NCI-H1694 (cell line): ENCODE measurements around the gene TNFRSF21.
"Not testable (repeated sequence)": the region's sequence is repeated elsewhere in the genome, so short reads cannot be mapped to it uniquely, and the experiment has no call there.

Experiments used
- DNase-seq: peaks from one replicate; lab custom pipeline; 2025; lab: John Stamatoyannopoulos, UW

TNFRSF21 gene

GRCh38 chr6:47252633-47253032, 57.1 kb downstream of the TNFRSF21 start:
- DNase-seq = no peak

DNA sequence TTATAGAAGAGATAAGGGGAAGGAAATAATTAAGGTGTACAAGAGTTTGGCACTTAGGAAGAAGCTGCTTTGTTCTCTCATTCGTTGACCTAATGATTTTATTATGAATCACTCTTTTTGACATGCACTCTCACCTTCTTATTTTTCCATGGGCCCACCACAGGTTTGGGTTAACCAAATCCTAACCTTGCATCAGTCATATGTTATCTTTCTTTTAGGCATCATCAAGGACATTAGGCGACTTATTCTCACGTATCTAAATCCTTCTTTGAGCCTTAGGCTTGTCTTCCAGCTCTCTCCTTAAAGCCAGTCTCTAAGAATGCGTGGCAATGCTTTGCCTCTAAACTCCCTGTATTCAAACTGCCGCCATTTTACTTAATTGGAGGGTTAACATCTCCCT, 58.3 kb downstream of the TNFRSF21 start:
- no peak for DNase-seq

- DNase-seq = no peak
Observed at GRCh38 chr6:47250302-47250701, 59.4 kb downstream of the TNFRSF21 start.

DNA sequence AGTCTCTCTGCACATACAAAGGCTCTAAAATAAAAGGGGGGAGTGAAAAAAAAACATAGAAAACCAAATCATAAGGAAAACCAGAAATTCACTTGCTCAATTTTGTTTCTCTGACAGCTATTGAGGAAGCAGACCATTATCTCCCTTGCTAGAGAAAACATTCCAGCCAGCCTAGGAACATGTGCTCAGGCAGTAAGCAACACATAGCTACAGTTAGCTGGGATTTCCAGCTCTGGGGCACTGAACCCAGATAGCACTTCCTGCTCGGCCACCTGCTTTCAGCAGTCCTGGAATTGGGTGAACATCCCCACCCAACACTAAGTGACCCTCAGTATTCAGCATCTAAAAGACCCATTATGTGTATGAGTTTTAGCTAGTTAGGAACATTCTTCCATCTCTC, 61.3 kb downstream of the TNFRSF21 start:
- no peak for DNase-seq

DNA sequence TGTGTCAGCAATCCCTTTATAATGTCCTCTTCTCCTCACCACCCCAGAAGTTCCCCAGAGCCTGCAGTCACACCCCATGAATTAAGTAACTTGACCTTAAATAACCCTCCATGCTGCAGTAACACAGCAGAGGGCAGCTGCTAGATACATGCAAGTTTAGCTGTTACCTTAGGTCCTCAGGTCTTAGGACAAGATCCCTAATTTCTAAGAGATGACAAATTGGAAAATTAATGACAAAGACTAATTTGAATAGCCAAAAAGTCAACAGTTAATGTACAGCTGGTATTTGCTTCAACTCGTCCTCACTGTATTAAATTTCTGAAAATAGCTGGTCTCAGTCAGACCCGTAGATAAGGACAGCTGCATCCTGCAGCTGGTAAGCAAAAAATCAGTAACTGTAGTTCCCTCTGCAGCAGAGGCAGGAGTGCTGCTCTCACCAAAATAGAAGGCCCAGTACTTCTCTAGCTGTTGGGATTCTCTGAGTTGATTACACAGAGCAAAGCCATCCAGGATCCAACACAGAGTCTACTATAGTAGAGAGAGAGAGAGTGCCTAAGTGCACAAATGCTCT, 62.4 kb downstream of the TNFRSF21 start:
- peak; percentile 35 for DNase-seq

- no peak for DNase-seq
Observed at GRCh38 chr6:47246551-47246950, 63.2 kb downstream of the TNFRSF21 start.

DNA sequence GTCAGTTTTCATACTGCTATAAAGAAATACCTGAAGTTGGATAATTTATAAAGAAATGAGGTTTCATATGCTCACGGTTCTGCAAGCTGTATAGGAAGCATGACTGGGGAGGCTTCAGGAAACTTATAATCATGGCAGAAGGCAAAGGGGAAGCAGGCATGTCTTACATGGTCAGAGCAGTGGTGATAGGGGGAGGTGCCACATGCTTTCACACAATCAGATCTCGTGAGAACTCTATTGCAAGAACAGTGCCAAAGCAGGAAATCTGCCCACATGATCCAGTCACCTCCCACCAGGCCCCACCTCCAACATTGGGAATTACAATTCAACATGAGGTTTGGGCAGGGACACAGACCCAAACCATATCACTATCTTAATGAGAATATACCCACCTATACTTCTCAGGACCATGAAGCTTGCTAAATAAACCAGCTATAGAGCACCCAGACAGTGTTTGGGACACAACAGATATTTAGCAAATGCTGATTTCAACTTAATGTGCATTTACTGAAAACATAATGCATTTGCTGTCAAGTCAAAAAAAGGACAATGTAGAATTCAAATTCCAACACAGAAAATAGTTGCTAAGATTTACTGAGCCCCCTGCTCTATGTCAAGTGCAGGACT, 63.8 kb downstream of the TNFRSF21 start:
- DNase-seq = no peak

DNA sequence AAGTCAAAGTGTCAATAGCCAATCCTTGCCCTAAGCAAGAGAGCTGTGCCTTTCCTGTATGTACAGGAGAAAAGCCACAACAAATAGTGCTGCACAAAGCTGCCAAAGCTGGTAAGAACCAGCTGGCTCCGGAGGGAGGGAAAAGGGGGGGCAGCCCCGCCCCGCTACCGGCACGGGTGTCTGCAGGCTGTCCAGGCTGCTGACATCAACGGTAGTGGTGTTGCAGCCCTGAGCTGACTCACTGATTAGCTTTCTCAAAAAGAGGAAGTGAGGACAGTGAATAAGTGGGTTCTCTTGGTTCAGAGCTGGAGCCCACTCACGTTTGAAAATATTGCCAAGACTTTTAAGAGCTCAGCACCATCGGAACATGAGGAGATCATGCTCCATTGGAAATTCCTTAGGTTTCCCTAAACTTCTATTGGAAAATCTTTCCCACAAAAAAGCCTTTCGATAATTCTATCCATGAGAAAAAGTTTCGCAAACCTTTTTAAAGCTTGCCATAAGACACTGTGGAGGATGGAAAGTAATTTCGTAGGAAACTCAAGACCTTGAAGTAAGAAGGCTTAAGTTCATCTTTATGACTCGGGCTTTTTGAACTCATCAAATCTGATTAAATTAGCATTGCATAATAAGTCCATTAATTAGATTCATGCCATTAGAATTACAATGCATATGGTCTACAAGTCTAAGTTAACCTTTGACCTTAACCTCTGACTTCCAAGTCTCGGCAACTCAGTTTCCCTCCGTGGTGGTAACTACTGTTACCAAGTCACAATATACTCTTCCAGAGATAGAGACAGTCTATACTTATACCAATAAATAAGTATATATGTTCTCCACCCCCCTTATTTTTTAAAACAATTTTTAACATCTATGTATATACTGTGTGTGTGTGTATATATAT, 67.0 kb downstream of the TNFRSF21 start:
- DNase-seq = peak; percentile 50

- DNase-seq = no peak
Observed at GRCh38 chr6:47241742-47242482, 67.8 kb downstream of the TNFRSF21 start.

DNA sequence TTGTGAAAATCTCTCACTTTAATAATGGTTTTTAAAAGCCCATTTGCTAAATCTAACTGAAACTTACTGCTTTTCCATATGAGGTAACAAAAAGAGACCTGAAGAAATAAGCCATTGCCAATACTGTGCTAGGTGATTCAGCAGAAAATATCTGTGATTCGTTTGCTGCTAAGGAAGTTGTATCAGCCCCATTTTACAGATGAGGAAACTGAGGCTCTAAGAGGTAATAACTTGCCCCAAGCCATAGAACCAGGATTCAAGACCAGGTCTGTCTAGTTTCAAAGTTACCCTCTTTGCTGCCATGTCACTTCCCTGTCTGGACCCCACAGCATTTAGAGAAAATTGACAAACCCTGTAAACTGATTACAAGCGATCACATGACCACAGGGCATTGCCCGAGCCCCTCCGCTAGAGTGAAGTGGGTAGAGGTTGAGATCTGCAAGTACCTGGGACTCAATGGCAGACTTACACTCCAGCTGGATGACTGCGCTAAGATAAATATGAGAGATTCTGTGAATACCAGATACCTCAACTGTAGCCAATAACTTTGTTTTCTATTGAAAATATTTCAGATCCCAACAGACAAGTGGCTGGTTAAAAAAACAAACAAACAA, 69.3 kb downstream of the TNFRSF21 start:
- no peak for DNase-seq

- DNase-seq = no peak
Observed at GRCh38 chr6:47239546-47239945, 70.2 kb downstream of the TNFRSF21 start.

GRCh38 chr6:47238456-47238995, 71.2 kb downstream of the TNFRSF21 start:
- no peak for DNase-seq

GRCh38 chr6:47237196-47237595, 72.5 kb downstream of the TNFRSF21 start:
- DNase-seq = no peak

GRCh38 chr6:47235964-47236760, 73.5 kb downstream of the TNFRSF21 start:
- no peak for DNase-seq

DNA sequence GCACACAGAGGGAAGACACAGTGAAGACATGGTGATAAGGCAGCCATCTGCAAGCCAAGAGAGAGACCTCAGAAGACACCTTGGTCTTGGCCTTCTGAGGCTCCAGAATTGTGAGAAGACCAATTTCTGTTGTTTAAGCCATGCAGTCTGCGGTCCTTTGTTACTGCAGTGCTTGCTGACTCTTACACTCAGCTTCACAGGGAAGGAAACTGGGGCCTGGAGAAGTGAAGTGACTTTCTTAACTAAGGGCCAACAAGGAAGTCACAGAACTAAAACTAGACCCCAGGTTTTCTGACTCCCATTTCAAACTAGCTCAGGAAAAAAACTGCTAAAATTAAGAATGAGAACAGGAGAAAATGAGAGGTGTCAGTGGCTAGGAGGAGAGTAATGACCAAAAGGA, 74.3 kb downstream of the TNFRSF21 start:
- no peak for DNase-seq

DNA sequence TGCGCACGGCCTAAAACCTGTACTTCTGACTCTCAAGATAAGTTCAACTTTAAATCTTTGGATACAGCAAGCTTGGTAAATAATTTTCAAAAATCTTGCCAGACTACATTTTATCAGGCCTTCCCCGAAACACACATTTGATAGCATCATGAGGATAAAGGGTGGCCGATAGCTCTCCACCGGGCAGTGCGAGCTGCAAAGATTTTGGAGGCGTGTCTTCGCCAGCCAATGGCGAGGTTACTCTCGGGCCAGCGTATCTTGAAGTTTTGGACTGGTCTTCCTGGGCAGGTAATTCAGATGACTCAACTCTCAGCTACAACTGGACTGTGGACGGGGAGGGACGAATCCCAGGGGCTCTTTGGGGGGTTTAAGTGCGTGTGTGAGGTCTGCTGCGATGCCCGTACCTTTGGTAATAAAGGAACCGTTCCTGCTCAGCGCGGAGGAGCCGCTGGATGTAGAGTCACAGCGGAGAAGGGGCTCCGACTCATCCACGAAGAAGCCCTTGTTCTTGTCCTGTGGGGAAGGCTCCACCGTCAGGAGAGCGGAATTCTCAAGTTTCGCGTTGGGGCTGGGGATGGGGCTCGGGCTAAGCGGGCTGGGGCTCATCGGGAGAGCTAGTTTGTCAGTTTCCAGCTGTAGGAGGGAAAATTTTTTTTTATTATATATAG, 75.3 kb downstream of the TNFRSF21 start:
- DNase-seq = no peak

GRCh38 chr6:47231151-47231550, 78.6 kb downstream of the TNFRSF21 start:
- DNase-seq = no peak

- DNase-seq = no peak
Observed at GRCh38 chr6:47230579-47230978, 79.1 kb downstream of the TNFRSF21 start.

GRCh38 chr6:47229255-47229654, 80.5 kb downstream of the TNFRSF21 start:
- no peak for DNase-seq

GRCh38 chr6:47228093-47228492, 81.6 kb downstream of the TNFRSF21 start:
- not testable (repeated sequence) for DNase-seq
